GM18870 (cell line): ENCODE results near the gene ZNF844.
"Not testable (repeated sequence)": the region's sequence is repeated elsewhere in the genome, so short reads cannot be mapped to it uniquely, and the experiment has no call there.

Source experiments
- ATAC-seq: cut with Tn5 transposase; IDR thresholded peaks from one replicate; pipeline ENCODE4 v1.9.1; 2021; ENCODE audit warnings: moderate library complexity; ENCODE audit not compliant: unreplicated experiment

Gene ZNF844

GRCh38 chr19:12092065-12092867 lies 27.7 kb downstream of the ZNF844 start:
- no peak for ATAC-seq

GRCh38 chr19:12092956-12093355 lies 28.4 kb downstream of the ZNF844 start:
- no peak for ATAC-seq

GRCh38 chr19:12093777-12094176 lies 29.2 kb downstream of the ZNF844 start:
- ATAC-seq = no peak

- no peak for ATAC-seq
Measured at GRCh38 chr19:12095111-12095790, 30.7 kb downstream of the ZNF844 start.

GRCh38 chr19:12098040-12098439 lies 33.5 kb downstream of the ZNF844 start:
- ATAC-seq = no peak

GRCh38 chr19:12103909-12104308 lies 39.4 kb downstream of the ZNF844 start:
- ATAC-seq = not testable (repeated sequence)

- ATAC-seq = no peak
Measured at GRCh38 chr19:12111176-12111575, 46.6 kb downstream of the ZNF844 start.

- no peak for ATAC-seq
Measured at GRCh38 chr19:12111943-12112637, 47.6 kb downstream of the ZNF844 start.

GRCh38 chr19:12112701-12113100 lies 48.2 kb downstream of the ZNF844 start:
- ATAC-seq = no peak

GRCh38 chr19:12113121-12113520 lies 48.6 kb downstream of the ZNF844 start:
- ATAC-seq = no peak

- ATAC-seq = no peak
Measured at GRCh38 chr19:12117201-12117970, 52.9 kb downstream of the ZNF844 start.

- no peak for ATAC-seq
Measured at GRCh38 chr19:12126707-12127106, 62.2 kb downstream of the ZNF844 start.
